CD4-positive, alpha-beta T cell treated with Interleukin-4 for 4 hours (primary cell): ENCODE measurements around the gene ADGRL3.
"Not testable (repeated sequence)": the region's sequence is repeated elsewhere in the genome, so short reads cannot be mapped to it uniquely, and the experiment has no call there.

ENCODE experiments used
- DNase-seq: peaks from one replicate; pipeline ENCODE4 v3.0.0-alpha.2; 2020

ADGRL3 gene

DNA sequence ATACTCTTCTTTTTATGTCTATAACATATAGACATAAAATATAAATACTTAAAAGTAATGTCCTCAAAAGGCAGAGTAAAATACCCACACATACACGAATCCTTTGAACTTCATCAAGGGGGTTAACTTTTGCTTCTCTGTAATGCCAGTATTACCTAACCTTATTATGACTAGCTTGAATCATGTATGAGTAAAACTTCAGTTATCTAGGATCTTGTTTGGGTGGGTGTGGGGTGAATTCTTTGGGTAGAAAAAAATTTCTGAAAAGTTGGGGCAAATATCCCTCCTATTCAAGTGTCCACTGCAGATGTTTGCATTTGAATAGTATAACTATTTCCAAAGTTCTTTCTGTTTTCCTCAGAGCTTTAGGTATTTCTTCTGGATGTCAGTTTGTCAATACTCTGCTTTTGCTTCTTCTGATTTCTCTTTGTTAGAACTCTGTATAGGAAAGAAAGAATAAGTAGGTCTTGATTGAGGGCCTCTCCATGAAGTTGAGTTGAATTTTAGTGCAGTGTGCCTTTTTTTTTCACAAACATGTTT, 173.8 kb downstream of the ADGRL3 start:
- DNase-seq: no peak

DNA sequence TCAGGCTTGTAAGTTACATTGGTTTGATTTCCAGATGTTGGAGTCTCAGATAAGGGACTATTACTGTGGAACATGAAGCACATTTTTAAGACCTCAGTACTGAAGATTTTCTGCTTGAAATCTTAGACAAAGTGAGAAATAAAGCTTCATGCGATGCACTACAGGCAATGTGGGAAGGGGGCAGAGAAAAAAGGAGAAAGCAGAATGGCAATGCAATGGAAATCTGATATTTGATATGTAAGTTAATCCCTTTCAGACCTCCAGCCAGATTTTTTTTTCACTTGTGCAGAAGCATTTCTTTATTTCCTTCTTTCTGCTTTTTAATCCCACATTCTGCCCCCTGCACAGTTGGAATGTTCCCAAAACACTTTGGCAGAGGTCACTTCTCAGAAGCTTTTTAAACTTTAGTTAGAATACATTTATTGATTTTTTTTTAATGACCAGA, 174.3 kb downstream of the ADGRL3 start:
- DNase-seq: no peak

DNA sequence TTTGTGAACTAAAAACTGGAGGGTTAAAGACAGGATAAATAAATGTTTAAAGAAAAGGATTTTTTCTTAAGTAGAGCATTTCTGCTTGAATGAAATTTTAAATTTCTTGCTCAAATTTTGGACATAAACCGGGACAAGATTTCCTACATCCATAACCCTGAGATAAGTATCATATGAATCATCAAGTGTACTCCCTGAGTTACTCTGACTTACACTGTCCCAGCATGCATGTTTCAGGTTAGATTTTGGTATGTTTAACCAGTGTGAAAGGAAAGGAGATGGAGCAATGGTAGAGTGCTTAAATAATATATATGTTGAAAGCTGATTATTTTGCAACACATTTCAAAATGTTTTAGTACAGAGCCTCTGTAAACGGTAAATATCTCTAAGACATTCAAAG, 175.2 kb downstream of the ADGRL3 start:
- DNase-seq: no peak

DNA sequence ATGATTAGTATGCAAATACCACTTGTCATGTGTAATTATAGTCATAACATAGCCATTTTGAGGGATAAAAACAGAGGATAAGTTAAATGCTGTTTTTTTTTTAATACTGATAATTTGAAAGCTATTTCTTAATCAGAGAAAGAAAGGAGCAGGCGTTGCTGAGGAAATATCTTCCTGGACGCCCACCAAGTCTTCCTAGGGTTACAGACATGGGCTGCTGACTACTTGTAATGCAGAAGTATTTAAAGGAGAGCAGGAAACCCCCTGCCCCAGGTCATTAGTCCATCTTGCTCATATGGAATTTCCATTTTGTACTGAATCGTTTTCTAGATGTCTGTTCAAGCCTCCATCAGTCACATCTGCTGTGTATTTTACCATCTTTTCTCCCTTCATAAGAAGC, 176.2 kb downstream of the ADGRL3 start:
- DNase-seq: no peak

DNA sequence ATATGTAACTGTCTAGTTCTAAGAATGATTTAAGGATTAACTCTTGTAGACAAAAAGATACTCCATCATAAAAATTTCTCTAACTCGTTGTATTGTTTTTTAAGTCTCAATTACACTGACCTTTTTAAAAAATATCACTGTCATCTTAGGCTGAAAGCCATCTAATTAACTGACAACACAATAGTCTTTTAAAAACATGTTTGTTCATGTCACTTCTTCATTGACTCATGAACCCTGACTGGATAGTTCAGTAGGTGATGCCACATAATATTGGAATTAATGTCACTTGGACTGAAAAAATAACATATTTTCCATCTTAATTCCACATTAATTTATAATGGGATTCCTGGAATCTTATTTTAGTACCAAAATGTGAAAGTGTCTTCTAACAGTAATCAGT, 179.3 kb downstream of the ADGRL3 start:
- no peak for DNase-seq

DNA sequence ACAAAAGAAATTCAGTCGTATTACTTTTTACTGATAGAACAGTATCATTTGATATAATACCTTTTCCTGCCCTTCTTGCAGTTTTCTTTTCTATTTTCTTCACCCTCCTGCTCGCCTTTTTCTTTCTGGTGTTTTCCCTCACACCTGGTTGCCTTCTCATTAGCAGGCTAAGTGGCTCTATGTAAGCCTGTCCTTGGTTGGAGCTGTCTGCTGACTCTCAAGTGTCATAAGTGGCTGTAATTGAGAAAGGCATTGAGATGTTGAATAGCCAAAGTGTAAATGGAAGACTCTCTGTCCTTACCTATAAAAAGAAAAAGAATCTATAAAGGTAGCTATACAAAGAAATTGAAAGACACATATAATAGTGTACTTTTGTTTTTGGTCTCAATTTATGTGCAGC, 180.7 kb downstream of the ADGRL3 start:
- DNase-seq: no peak

DNA sequence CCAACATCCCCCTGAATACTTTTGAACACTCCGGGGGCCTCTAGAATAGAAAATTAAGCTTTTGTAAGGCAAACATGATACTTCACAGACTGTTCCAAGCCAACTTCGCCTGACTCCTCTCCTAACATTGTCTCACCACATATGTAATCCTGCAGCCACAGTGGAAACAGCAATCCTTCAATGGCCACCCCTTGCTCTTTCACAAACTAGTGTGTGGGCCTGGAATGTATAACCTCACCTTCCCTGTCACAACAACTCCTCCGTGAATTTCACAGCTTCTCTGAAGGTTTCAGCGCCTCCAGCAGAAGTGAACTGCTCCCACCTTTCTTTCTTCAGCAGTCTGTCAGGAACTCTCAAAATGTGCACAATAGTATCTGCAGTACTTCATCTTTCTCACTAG, 185.1 kb downstream of the ADGRL3 start:
- DNase-seq: no peak

DNA sequence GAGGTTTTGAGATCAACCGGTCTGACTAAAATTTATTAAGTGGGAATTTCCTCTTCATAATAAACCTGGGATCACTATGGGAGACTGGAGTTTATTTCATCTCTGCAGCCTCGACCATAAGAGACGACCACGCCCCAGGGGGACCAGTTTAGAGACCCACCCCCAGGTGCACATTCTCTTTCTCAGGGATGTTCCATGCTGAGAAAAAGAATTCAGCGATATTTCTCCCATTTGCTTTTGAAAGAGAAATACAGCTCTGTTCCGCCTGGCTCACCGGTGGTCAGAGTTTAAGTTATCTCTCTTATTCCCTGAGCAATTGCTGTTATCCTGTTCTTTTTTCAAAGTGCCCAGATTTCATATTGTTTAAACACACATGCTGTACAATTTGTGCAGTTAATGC, 187.2 kb downstream of the ADGRL3 start:
- DNase-seq: not testable (repeated sequence)

DNA sequence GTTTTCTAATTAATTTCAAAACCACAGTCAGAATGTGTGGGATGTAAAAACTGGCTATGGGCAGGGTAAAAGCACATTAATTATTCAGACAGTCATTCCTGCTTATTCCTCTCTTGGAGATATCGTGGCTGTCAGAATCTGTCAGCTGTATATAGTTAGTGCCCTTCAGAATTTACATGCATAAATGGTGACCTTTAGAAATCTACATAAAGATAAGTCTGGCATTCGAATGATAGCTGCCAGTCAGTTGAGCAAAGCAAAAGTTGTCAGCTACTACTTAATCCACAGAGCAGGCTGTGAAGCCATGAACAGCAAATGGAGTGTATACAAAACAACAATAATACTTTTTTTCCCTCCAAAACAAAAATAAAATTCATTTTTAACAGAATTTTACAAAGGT, 189.5 kb downstream of the ADGRL3 start:
- no peak for DNase-seq

DNA sequence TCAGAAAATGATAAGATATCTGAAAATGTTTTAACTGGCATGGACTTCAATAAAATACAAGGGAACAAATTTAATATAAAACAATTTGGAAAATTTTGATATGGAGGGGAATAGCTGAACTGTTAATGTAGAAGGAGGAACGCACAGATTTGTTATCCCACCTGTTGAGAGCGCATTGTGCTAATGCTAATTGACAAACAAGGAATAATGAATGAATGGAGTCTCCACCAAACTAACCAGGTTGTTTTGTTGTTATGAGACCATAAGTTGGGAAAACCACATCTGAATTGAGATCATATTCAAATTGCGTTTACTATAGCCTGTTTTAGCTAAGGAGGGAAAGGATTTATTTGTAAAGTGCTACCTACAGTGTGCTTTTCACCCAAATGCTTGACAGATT, 195.6 kb downstream of the ADGRL3 start:
- DNase-seq: no peak

DNA sequence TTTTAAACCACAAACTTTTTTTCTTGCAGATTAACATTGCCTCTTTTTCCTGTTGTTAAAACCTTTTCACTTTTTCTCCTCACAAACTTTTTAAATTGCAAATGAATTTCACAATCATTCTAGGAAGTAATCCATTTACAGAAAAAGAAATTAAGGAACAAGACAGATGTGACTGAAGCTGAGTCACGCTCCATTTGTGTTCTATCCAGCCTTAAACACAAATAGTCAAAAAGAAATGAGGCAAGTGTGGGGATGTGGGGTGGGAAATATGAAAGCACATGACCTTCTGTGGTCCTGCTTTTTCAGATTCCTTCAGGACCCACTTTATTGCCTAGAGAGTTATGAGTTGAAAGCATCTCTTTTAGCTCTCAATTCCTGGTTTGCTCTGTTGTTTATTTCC, 197.0 kb downstream of the ADGRL3 start:
- no peak for DNase-seq

DNA sequence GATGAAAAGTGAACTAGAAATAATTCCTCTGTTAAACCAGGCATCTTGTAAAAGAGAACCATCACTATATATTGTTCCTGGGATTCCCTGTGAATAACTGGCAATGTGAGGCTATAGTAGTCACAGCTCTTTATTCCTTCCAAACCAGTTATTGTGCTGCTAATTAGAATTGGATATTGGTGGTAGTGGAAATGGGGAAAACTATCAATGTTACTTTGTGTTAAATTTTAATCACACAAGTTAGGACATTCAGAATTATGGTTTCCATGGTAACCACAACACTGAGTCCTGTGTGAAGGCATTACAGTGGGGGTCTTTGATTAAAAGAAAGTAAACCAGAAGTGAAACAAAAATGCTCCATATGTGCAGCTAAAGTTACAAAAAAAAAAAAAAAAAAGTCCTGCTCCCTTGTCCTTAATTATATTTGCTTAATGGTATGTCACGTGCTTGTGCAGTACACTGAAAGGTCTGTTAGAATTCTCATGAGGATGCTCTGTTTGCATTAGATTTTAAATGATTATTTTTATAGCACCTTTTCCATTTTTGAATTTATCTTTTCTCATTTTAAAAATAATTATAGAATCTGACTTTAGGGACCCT, 200.4 kb downstream of the ADGRL3 start:
- DNase-seq: no peak

DNA sequence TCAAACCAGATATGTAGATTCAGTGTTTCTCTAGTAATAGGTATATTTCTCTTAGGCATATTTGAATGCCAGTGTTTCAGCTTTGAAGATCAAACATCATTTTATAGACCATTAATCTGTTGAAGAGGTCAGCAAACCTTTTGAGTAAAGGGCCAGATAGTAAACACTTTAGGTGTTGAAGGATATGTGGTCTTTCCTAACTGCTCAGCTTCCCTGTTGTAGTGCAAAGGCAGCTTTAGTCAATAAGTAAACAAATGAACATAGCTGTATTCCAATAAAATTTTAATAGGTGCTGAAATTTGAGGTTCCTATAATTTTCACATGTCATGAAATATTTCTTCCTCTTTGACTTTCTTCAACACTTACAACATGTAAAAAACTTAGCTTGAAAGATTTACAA, 201.6 kb downstream of the ADGRL3 start:
- no peak for DNase-seq

DNA sequence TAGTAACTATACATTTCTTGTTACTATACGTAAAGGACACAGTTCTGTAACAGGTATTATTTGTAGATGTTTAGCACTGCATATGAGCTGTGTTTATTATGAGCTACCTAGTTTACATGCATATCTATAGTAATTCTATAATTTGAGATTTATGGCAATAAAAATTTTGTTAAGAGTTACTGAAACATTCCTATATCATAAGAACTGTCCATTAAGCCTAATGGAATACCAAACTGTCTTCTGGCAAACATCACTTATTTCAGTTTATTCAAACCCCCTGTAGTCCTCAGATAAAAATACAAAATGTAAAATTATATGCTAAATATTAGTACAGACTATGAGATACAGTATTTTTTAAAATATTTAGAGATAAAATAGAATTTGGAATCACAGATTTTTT, 205.2 kb downstream of the ADGRL3 start:
- DNase-seq: no peak

DNA sequence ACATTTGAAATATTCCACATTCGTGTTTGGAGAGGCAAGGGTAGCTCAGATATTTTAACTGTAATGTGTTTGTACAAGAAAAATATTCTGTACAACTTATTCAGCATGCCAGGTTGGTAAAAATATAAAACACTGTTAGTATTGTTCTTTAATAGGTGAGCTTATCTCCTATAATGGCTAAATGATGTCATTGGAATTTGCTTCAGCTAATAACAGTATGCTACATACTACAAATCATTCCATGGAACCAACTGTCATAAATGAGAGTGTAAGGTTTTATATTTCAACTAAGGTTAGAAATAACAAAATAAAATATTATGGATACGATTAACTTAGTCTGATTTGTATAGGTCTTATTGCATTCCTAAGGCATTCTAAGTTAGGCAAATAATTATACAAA, 206.6 kb downstream of the ADGRL3 start:
- no peak for DNase-seq

DNA sequence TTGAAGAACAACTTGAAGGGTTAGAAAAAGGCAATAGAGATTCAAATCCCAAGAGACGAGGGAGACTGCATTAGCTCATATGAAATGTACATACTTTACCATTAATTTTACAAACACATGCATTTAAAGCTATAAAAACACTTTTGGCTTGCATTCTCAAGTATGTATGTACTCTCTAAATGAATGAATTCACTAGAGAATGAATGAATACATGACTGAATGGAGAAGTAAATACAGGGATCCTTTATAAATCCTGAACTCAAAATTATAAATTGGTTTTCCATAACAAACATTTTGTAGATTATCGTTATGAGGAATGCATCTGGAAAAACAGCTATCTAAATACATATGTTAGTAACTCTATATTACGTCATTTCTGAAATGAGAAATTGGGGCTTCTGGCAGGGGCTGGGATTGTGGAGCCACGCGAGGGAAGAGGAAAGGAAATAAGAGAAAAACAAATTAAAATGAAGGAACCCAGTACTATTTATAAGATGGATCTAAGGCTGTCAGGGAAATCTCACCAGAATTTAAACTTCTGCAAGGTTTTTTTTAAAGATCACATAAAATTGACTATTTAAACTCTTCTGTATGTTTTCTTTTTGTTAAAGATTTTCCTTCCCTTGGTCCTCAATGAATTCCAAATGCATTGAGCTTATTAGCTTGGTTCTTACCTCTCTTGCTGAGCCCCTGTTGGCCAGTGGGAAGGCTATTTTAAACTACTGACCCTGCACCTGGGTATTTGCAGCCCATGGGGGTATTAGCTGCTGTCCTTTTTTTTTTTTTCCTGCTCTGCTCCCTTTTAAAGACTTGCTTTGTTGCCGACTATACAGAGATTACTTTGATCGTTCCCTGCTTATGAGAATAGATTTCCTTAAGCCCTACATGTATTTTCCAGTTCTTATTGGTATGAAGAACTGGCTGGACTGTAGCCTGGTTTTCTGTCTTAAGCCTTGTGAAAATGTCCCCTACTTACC, 207.8 kb downstream of the ADGRL3 start:
- no peak for DNase-seq

DNA sequence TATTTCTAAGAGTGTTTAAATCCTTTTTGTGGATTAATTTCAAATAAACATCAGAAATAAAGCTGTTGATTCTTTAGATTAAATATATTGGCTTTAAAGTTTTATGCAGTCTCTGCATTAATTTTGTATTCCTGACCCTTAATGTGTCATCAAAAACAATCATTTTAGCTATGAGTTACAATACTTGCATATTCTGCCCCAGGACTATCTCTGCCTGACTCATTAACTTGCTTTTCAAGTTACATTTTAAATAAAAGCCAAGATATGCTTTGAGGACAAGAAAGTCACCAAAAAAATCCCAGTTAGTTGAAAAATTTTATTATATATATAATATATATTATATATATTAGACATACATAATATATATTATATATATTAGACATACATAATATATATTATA, 208.7 kb downstream of the ADGRL3 start:
- no peak for DNase-seq

DNA sequence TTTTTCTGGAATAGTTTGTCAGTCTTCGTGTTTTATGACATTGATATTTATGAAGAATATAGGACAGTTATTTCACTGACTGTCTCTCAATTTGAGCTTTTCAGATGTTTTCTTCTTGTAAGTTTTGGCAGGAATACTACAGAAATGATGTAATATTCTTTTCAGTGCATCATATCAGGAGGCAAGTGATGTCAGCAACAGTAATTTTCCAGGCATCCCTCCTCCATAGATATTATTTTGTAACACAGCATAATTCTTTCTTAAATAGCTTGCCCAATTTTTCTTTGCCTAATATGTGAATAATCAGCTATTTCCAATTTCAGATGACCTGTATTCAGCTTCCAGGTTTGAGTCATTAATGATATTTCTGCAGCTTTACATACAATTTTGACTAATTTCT, 211.1 kb downstream of the ADGRL3 start:
- no peak for DNase-seq

DNA sequence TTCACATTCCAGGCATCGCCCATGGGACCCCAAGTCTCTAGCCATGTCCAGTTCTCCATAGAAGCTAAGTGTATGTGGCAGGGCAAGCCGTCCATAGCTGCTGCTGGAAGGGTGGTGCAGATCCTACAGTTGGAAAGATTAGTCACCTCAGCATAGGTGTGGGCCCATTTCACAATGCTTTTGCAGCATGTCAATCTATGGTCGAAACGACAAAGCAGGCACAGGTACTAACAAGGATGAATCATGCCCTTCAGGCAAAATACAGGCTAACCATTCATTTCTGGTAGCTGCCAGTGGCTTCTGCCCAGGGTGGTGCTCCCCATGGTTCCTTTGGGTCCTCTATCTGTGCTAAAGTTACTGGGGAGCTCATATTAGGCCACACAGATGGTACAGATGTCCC, 225.2 kb downstream of the ADGRL3 start:
- DNase-seq: no peak

DNA sequence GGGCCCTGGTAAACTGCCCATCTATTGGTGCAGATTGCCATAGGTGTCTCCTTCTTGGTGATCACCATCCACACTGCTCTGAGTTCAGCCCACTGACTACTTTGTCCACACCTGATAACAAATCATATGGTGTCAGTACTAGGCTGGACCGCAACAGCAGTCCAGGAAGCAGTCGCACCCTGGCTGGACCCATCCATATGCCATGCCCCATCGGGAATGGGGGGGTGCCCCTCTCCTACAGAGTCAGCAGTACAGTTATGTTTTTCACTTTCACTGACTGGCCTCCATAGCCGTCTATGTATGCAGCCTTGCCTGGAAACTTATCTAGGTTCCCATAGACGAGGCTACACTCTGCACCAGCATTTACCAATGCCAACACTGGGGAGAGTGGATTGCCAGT, 226.1 kb downstream of the ADGRL3 start:
- DNase-seq: no peak

DNA sequence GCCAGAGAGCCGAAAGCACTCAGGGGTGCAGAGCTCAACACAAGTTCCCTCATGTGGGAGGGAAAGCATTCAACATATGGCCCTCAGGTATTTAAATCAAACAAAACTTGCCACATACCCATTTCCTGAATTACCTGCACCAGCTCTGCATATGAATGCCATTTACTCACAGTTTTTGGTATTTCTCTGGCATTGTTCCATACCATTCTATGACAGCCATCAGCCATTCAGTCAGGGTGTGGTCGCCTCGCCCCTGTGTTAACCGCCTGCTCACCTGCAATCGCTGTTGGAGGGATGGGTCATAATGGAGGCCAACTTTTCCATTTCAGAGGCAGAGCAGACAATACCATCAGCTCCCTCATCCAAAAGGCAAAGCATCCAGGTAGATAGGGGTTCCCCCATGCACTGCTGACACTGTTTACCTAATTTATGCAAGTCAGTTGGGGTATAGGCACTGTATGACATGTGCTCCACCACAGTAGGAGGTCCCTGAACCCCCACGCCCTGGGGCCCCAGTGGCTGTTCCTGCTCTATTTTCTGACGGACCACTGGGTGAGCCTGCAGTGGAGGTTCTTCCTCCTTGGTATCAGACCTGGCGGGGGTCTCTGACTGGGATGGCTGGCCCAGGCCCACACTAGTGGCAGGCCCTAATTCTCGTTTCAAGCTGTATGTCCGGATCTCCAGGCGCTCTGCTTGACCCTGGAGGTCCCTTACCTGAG, 227.1 kb downstream of the ADGRL3 start:
- no peak for DNase-seq

DNA sequence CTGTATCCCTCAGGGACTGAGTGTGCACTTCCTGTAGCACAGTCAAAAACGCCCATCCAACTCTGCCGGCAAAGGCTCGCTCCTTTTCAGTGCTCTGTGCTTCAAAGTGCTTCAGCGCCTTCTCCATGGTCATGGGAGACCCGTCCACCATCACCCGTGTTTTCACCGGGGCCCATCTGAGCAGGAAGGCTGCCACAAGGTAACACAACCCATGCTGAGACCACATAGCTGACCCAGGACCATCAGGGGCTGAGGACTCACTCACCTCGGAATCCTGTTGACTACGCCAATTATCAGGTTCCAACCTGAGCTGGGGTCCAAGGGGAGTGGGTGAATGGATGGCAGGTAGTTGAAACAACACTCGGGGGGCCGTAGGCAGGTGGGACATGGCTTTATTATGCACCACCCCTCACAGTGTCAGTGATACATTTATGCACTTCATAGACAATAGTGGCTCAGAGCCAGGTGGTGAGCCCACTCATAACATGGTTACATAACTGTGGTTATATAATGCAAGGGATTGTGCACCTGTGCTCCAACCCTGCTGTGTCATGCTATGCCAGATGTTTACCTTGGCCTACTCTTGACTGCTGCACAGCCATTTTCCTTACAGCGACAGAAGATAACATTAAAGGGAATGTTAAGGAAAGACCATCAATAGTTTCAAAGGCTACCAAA, 227.8 kb downstream of the ADGRL3 start:
- DNase-seq: no peak

DNA sequence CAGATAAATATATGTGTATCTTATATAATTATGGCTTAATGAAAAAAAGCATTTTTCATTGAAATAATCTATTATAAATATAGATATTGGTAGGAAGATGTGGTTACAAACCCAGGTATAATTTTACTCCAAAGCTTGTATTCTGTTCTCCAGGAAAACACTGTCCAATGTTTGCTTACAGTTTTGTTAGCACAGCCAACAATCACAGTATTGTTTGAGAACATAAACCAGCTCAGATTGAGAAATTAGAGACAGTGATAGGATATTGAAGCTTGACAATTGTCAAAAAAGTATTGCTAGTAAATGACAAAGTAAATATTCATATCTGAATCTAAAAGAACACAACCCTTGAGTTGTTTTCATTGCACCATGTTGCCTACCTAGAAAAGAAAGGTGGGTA, 228.8 kb downstream of the ADGRL3 start:
- no peak for DNase-seq
